GM19193 (cell line): ENCODE data around the gene SNHG17.
A peak's percentile ranks its signal among the peaks of the same experiment; 100 is the strongest.

Experiments
- POLR2A ChIP-seq: IDR thresholded peaks from 4 replicates; pipeline ENCODE4 v1.6.1; 2011; ENCODE audit not compliant: insufficient read depth, insufficient read length; ENCODE audit errors: extremely low read depth

Gene SNHG17

DNA sequence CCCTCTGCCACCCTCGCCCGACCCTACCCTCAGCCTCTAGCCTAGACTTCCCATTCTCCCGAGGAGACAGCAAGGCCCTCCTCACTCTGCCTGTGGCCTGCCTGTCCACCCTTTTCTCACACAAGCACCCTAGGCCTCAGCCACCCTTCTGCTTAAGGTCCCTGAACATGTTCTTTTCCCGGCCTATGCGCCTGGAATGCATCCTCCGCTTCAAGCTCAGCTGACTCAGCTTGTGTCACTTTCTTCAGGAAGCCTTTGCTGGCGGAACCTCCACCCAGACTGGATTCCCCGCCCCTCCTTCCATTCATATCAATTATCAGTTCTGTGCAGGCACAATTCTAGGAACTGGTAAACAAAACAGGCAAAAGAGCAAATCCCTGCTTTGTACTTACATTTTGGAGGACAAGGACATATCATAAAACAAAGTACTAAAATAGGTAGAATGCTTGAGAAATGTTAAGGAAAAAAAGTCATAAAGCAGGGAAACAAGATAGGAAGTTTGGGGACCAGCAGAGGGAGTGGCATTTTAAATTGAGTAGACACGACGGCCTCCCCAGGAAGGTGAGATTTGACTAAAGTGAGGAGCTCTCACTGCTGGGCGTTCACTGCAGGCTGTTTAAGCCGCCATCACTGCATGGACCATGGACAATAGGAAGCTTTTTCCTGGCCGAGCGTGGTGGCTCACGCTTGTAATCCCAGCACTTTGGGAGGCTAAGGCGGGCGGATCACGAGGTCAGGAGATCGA lies 17.9 kb upstream of the SNHG17 start:
- TF ChIP-seq POLR2A, result no peak

DNA sequence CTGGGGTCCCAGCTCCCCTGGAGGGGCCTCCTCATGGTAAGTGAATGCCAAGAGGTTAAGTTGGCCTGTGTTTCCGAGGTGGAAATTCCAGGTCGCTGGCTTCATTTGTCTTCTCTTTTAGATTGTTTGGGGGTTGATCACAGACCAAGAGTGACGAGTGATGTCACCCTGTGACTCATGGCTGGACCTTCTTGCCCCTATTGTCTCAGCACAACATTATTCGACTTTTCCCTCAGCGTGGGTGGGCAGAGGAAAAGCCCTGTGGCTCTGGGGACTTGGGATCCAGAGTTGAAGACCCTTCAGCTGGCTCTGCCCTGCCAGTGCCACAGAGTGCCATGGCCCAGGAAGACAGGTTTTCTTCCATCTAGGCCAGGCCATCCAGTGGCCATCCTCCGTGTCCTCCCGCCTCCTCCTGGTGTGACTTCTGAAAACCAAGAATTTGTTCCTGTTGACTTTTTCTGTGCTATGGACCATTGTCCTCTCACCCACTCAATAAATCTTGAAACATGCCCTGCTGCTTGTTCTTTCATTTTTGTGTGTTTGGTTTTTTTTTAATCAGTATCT lies 15.4 kb upstream of the SNHG17 start:
- no peak for TF ChIP-seq POLR2A

DNA sequence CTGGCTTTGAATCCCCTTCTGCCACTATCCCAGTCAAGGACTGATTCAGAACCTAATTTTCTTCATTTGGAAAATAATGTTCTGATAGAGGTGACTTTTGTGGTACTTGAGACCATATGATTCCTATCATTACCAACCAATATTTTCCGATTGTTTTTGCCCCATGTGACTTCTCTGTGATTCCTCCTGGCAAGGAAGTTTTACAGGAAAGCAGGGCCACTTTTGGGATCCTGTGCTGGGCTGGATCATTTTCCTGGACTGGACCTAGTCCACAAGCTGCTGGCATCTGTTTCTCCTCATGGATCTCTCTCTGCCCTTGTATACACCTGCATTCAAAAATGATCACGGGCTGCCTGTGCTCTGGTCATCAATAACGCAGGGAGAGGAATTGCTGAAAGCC lies 13.9 kb upstream of the SNHG17 start:
- TF ChIP-seq POLR2A, result no peak

DNA sequence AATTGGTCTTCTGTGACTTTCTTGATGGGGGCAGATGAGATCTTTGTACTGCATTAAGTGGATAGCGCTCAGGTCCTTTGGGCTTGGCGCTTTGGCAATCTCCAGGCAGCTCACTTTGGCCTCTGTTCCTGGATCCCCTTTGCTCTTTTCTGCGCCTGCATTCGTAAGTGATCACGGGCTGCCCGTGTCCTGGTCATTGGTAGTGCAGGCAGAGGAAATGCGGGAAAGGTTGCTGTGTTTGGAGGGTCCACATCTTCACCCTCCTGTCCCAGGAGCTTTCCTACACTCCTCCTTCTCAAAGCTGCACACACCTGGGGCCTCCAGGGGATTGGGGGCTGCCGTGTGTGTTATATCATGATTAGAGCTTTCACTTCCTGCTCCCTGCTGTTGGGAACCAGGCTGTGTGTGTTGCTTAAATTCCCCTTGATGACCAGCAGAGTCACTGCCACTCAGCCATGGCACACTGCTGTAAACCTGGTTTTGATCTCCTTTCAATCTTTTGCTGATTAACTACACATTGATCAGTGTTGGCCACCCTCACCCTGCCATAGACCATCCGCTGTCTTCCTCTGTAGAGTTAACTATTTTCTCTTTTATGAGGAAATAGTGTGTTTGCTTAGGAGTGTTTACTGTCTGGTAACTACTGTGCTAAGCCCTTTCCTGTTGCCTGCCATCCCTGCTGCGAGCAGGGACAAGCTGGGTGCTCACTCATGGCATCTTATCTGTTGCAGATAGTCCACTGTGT lies 13.0 kb upstream of the SNHG17 start:
- TF ChIP-seq POLR2A, result no peak

DNA sequence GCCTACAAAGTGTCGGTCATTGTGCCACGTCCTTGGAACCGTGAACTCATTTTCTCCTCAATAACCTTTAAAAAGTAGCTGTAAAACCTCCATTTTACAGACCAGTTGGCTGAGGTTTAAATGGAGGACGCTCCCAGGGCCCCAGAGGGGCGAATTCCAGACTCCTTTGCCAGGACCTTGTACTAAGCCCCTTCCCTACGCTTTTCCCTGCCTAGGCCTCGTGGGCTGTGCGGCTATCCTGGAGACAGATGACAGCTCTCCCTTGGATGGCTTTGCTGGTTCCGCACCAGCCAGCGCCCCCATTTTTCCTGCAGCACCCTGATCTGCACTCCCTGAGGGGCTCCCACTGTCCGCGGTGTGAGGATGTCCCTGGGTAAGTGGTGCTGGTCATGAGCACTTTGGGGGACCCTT lies 12.1 kb upstream of the SNHG17 start:
- TF ChIP-seq POLR2A, result no peak

DNA sequence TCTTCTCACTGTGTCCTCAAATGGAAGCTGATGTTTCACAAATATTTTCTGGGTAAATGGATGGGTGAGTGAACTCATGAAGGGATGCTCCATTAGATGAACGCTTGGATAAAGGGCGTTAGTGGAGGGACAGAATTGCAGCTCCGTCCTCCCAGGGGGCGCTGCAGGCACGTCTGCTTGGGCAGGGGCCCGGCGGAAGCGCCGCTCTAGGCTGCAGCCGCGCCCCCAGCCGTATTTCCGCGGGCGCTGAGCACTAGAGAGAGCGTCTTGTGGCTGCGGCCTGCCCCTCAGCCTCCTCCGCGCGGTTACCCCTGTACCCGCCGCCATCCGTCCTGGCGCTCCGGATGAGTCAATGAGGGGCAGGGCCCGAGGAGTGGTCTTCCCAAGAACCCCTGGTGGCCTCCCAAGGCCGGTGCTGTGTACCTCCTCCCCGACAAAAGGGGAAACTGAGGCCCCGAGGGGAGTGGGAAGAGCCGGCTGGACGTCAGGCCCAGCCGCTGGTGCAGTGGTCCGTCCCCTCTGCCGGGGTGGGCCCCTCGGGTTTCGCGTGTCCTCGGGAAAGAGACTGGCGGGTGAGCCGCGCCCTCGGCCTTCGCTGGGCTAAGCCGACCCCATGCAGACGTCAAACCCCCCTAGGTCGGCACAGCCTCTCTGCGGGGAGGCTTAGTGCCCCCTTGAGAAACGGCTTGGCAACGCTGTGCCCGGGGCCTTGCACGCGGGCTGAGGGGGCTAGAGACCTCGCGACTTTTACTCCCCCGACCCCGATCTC lies 11.5 kb upstream of the SNHG17 start:
- TF ChIP-seq POLR2A, result peak; percentile 96

DNA sequence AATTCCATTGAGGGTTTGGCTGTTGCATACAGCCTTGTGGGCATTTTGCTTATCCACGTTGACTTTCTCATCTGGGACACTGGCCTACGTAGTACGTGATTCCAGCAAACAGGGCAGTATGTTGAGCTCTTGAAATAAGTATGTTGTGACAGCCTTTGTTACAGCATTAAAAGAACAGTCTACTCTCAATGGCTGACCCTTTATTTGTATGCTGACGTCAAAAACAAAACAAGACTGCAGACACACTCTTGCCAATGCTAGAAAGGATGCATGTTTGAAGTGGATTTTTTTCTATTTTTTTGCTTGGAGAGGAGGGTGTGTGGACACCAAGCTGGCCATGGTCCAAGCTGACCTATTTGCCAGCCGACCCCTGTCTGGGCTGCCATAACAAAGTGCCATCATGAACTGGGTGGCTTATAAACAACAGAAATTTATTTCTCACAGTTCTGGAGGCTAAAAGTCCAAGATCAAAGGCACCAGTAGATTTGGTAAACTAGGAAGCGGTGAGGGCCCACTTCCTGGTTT lies 10.8 kb upstream of the SNHG17 start:
- no peak for TF ChIP-seq POLR2A

DNA sequence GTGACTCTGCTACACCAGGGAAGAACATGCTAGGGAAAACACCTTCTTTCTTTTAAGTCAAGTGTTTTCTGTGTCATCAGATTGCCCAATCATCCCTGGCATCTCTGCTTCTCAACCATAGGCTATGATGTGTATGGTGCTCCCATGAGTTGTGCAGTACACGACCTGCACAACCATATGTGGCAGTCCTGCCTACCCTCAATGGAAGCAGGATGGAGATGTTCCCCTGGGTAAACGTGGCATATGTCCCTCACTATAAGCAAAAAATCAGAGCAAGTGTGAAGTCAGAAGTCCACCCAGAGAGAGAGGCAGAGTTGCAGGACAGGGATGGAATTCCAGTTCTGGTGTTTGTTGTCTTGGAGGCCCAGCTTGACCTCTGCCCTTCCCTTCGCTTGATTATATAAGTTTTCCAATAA lies 10.3 kb upstream of the SNHG17 start:
- no peak for TF ChIP-seq POLR2A

DNA sequence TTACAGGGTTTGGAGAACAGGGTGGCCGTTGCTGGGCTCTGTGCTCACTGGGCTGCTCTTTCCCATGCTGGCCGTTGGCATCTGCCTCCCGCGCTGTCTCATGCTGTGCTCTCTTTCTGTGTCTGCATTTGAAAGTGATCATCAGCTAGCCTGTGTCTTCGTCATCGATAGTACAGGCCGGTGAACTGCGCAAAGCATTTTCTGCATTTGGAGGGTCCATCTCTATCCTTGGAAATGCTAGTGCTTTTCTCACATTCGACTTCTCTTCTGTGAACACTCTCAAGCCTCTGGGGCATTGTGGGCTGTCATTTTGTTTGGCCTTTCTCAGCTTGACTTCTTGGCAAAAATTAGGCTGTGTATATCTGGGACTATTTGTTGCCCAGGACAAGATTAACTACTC lies 6.8 kb upstream of the SNHG17 start:
- TF ChIP-seq POLR2A, result no peak

DNA sequence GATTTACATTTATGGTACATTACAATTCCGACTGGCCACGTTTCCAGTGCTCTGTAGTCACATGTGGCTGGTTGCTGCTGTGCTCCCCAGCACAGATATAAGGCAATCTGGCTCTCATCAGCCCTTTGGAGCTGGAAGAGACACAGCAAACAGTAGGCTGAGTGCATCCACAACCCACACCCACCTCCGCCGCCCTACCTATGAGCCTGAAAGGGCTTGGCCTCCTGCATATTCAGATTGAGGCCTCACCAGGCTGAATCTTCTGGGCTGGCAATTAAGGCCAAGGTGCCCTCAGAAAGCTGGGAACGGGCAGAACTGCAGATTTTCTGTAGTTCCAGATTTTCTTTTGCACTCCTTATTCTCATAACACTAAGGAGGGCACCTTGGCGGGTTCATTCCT lies 2.7 kb upstream of the SNHG17 start:
- TF ChIP-seq POLR2A, result no peak

DNA sequence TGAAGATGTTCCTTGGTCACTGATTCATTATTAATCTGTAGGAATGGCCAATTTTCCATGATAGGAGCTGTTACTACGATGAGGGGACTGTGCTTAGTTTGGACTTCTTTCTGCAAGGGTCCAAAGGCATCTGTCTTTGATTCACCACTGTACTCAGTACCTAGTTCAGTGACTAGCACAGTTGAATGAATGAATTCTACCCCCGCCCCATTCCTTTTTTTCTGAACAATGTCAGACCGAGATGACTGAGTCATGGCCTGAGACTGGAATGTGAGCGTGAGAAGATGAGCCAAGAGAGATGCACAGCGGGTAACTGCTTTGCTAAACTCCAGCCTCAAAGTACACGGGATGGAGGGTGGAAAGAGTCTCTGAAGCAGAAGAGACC lies 419 bp upstream of the SNHG17 start:
- no peak for TF ChIP-seq POLR2A

DNA sequence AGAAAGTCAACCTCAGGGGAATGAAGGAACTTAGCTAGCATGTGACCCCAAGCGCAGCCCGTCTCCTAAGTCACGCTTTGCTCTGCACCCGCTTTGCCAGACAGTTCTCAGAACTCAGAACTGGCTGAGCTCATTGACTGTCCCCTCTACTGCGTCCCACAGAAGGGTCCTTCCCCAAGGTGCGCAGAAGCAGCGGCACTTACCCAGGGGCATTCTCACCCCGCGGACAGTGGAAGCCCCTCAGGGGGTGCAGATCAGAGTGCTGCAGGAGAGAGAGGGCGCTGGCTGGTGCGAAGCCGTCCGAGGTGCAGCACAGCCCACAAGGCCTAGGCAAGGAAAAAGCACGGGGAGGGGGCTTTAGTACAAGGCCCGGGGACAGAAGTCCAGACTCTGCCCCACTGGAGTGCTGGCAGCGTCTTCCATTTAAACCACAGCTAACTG lies 807 bp downstream of the SNHG17 start:
- no peak for TF ChIP-seq POLR2A

DNA sequence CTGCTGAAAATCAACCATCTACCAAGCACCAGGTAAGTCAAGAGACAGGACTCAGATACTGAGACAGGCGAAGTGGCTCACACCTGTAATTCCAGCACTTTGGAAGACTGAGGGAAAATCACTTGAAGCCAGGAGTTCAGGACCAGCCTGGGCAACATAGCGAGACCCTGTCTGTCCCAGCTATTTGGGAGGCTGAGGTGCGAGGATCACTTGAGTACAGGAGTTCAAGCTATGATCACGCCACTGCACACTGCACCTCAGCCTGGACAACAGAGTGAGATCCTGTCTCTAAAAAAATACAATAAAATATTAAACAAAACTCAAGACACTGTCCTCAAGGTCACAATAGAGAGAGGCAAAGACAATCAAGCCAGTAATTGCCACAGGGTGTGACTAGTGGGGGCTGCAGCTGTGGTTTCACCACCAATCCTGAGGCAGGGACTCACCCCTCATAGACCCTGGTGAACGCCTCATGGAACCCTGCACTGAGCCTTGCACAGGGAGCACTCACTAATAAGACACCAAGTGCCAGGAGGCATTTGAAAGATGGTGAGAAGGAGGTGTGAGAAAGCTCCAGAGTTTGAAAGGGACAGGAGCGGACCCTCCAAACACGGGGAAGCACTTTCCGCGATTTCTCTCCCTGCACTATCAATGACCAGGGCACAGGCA lies 1.7 kb downstream of the SNHG17 start:
- no peak for TF ChIP-seq POLR2A

DNA sequence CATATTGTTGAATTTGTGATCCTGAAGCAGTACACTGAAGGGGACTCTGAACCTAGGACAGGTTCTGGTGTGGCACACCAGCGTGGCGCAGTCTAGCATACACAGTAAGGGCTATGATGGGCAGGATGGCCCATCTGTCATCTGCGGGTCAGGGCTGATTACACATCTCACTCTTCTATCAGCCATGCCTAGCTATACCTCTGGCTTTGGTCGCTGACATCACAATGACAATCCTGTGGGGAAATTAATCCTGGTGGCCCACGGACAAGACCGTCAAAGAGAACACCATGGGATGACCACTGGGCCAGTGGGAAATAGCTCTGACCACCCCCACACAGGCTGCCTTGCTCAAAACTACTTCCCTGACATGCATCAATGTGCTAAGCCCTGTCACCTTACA lies 2.8 kb downstream of the SNHG17 start:
- TF ChIP-seq POLR2A, result no peak
